HepG2 (cell line): Measurements from ENCODE around the gene TANGO6. TPM values are rescaled to one million over a fixed set of nuclear protein-coding genes. Genes with fewer than 3 reads are reported as not detected.

Experiments
- AHR ChIP-seq: IDR thresholded peaks from 2 replicates; pipeline ENCODE4 v1.6.1; 2018; ENCODE audit warnings: missing genetic modification reagents, missing compliant biosample characterization
- ARID5B ChIP-seq: IDR thresholded peaks from 2 replicates; pipeline ENCODE4 v1.4.0; 2020; ENCODE audit warnings: mild to moderate bottlenecking, missing genetic modification reagents
- ARNT2 ChIP-seq: sonication (generic); formaldehyde crosslinking; IDR thresholded peaks from 2 replicates; pipeline ENCODE4 v1.8.0; 2022; ENCODE audit warnings: mild to moderate bottlenecking, low read depth, missing genetic modification reagents, moderate library complexity
- ATF3 ChIP-seq: sonication (generic); formaldehyde crosslinking; IDR thresholded peaks from 2 replicates; pipeline ENCODE4 v1.4.0; 2020; ENCODE audit warnings: missing genetic modification reagents
- CBX5 ChIP-seq: sonication (generic); formaldehyde crosslinking; IDR thresholded peaks from 2 replicates; pipeline ENCODE4 v1.4.0; 2020; ENCODE audit warnings: missing genetic modification reagents, borderline replicate concordance
- CHD2 ChIP-seq: IDR thresholded peaks from 2 replicates; pipeline ENCODE4 v1.6.1; 2011; ENCODE audit warnings: low read depth, low read length, improper control_type of control experiment
- ETV5 ChIP-seq: IDR thresholded peaks from 2 replicates; pipeline ENCODE4 v1.6.1; 2018; ENCODE audit warnings: missing biosample characterization, missing genetic modification reagents, inconsistent platforms, borderline replicate concordance
- HOXA7 ChIP-seq: sonication (generic); formaldehyde crosslinking; IDR thresholded peaks from 2 replicates; pipeline ENCODE4 v1.8.1; 2022; ENCODE audit warnings: mild to moderate bottlenecking, missing genetic modification reagents, moderate library complexity
- POLR2A ChIP-seq, 2 experiments: IDR thresholded peaks; 2 replicates each; pipeline ENCODE4 v1.6.1; 2011; ENCODE audit warnings: low read depth in 2 of 2, low read length in 2 of 2, mild to moderate bottlenecking in 1 of 2, moderate library complexity in 1 of 2; ENCODE audit not compliant: insufficient read depth in 1 of 2
- POLR2G ChIP-seq: fragments of 200-400 bp; formaldehyde crosslinking; IDR thresholded peaks from 2 replicates; pipeline ENCODE4 v1.6.1; 2018; ENCODE audit warnings: mild to moderate bottlenecking, low read depth, low read length, moderate library complexity
- SMARCE1 ChIP-seq: fragments of 450-650 bp; IDR thresholded peaks from 2 replicates; pipeline ENCODE4 v1.6.1; 2017; ENCODE audit warnings: borderline replicate concordance
- SP5 ChIP-seq: IDR thresholded peaks from 2 replicates; pipeline ENCODE4 v1.6.1; 2016; ENCODE audit warnings: low read depth, borderline replicate concordance
- THAP9 ChIP-seq: sonication (generic); formaldehyde crosslinking; IDR thresholded peaks from 2 replicates; pipeline ENCODE4; 2020; ENCODE audit warnings: missing genetic modification reagents, mild to moderate bottlenecking, borderline replicate concordance
- ZFP90 ChIP-seq: sonication (generic); formaldehyde crosslinking; IDR thresholded peaks from 2 replicates; pipeline ENCODE4 v1.8.0; 2022; ENCODE audit warnings: missing genetic modification reagents, mild to moderate bottlenecking, inconsistent platforms, borderline replicate concordance
- ZNF33A ChIP-seq: sonication (generic); formaldehyde crosslinking; IDR thresholded peaks from 2 replicates; pipeline ENCODE4 v1.5.1; 2020; ENCODE audit warnings: missing genetic modification reagents, mild to moderate bottlenecking, moderate library complexity, borderline replicate concordance
- ZNF687 ChIP-seq: sonication (generic); formaldehyde crosslinking; IDR thresholded peaks from 2 replicates; pipeline ENCODE4 v1.5.1; 2020; ENCODE audit warnings: mild to moderate bottlenecking, missing genetic modification reagents, moderate library complexity
- ZNF816 ChIP-seq: sonication (generic); formaldehyde crosslinking; IDR thresholded peaks from 2 replicates; pipeline ENCODE4 v1.8.0; 2022; ENCODE audit warnings: missing genetic modification reagents, mild to moderate bottlenecking, borderline replicate concordance
- ZSCAN9 ChIP-seq: IDR thresholded peaks from 2 replicates; pipeline ENCODE4 v1.6.1; 2016; ENCODE audit warnings: borderline replicate concordance
- polyA plus RNA-seq, 8 experiments: library from polyadenylated mRNA; depleted of rRNA in 3 of 8; stranded (reverse) in 7 of 8; unstranded in 1 of 8; fragments of >200 nt; fragmentation: Illumina TruSeq in 4 of 8; extraction: Trizol in 4 of 8; gene quantifications; 2 replicates each; pipeline versions ENCODE4 v1.2.1 to v1.2.3, GENCODE V29; 2011 to 2016; ENCODE audit warnings: low read depth in 4 of 8, missing spikeins in 1 of 8, mixed read lengths in 1 of 8; ENCODE audit not compliant: insufficient read depth in 1 of 8
- total RNA-seq, 5 experiments: library from RNA; depleted of rRNA; stranded (reverse); fragments of >200 nt; fragmentation: Illumina TruSeq; extraction: Trizol; gene quantifications; 2 replicates each; pipeline ENCODE4 v1.2.3, GENCODE V29; 2016; ENCODE audit warnings: low read depth in 1 of 5

TANGO6 gene
- total and polyA plus RNA-seq, 2 of the 13 experiments (the other 11 are each of a cell fraction or from before 2014, with no cell fraction given) = 7.2 to 13.3 TPM

GRCh38 chr16:69131839-69132423, 288.6 kb downstream of the TANGO6 start (continued):
- peak; percentile 53; the same call in 1 of the 2 replicates for TF ChIP-seq THAP9 (CRISPR knock-in tag)
- TF ChIP-seq POLR2A (IDR thresholded peaks at IDR 0.05; ENCODE audit: insufficient read depth in 1 of 2, low read depth in 2 of 2, low read length in 2 of 2) = peak in 1 of 2 experiments; percentile 68; a peak in 3 of 4 replicates
- TF ChIP-seq AHR (CRISPR knock-in tag) = peak; percentile 63; the same call in 1 of the 2 replicates
- peak; percentile 65 for TF ChIP-seq ZNF687 (CRISPR knock-in tag)
- TF ChIP-seq ARNT2 (CRISPR knock-in tag) = 0 out of 2 replicates have a peak, but pooled peaks have one; percentile 18
- 0 out of 2 replicates have a peak, but pooled peaks have one; percentile 17 for TF ChIP-seq ATF3
- TF ChIP-seq SP5 (CRISPR knock-in tag) = peak; percentile 89
- peak; percentile 67; the same call in 1 of the 2 replicates for TF ChIP-seq POLR2G
- peak; percentile 59 for TF ChIP-seq ARID5B (CRISPR knock-in tag)
- TF ChIP-seq ZSCAN9 (CRISPR knock-in tag) = peak; percentile 47; the same call in 1 of the 2 replicates
- peak; percentile 75; the same call in 1 of the 2 replicates for TF ChIP-seq ZNF816 (CRISPR knock-in tag)
- TF ChIP-seq ETV5 = peak; percentile 61
- no peak for TF ChIP-seq SMARCE1
- TF ChIP-seq HOXA7 (CRISPR knock-in tag) = peak; percentile 82; the same call in 1 of the 2 replicates
- no peak for TF ChIP-seq ZNF33A (CRISPR knock-in tag)
- TF ChIP-seq CBX5 (CRISPR knock-in tag) = 0 out of 2 replicates have a peak, but pooled peaks have one; percentile 33
- TF ChIP-seq CHD2 = peak; percentile 65; the same call in 1 of the 2 replicates
- TF ChIP-seq ZFP90 (CRISPR knock-in tag) = no peak
